ENCODE measurements around the gene YWHAQ. TPM values are rescaled to one million over a fixed set of nuclear protein-coding genes. Genes with fewer than 3 reads are reported as not detected.

The YWHAQ gene
- total RNA-seq, 1 donor from 2014 or later: 175 TPM

DNA sequence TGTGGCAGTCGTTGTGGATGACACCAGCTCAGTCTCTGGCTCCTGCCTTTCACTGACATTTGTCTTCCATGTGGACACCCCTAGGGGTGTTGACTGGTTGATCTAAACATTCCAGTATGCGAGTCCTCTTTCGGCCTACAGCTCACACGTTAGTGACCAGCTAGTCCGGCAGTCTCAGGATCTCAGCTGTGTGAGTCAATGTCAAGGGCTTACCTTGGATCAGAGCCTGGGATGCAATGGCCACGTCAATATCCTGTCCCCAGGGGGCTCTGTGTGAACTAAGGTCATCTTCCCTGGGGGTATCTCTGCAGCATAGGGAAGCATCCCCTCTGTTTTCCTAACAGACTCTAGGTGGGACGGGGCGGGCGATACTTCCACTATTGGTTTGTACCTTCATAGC is 35.1 kb upstream of the YWHAQ start:
- Histone ChIP-seq H3K4me3 (no peak overlapping the region), H3K4me1 (no peaks in the 10 kb centered on the region), H3K9me3 (no peaks in the 10 kb centered on the region), H3K27ac (no peak overlapping the region), H3K36me3 (no peaks in the 10 kb centered on the region), H3K27me3 (ENCODE audit: low read depth) (no peaks in the 10 kb centered on the region)
- no peak for DNase-seq
- TF ChIP-seq, protein P1, sequence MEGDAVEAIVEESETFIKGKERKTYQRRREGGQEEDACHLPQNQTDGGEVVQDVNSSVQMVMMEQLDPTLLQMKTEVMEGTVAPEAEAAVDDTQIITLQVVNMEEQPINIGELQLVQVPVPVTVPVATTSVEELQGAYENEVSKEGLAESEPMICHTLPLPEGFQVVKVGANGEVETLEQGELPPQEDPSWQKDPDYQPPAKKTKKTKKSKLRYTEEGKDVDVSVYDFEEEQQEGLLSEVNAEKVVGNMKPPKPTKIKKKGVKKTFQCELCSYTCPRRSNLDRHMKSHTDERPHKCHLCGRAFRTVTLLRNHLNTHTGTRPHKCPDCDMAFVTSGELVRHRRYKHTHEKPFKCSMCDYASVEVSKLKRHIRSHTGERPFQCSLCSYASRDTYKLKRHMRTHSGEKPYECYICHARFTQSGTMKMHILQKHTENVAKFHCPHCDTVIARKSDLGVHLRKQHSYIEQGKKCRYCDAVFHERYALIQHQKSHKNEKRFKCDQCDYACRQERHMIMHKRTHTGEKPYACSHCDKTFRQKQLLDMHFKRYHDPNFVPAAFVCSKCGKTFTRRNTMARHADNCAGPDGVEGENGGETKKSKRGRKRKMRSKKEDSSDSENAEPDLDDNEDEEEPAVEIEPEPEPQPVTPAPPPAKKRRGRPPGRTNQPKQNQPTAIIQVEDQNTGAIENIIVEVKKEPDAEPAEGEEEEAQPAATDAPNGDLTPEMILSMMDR (IDR thresholded peaks at IDR 0.05): no peak
- no peak for ATAC-seq
- intact Hi-C loops (cut with DNase I): no loop called here

DNA sequence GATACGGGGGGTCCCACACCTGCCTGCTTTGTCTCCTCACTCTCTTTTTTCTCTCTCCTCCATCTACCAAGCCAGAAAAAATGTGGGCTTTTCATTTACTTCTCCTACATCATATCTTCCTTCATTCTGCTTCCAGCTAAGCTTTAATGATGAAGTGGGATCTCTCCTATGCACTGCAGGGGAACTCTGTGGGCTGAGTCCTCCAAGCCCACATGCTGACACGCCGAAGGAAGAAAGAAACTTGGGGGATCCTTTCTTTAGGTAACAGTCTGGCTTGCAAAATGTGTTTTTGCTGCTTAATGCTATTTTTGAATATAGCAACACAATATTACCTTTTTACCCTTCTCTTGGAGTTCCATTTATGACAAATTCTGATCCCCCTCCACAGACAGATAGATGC is 33.6 kb upstream of the YWHAQ start:
- Histone ChIP-seq H3K36me3 (no peaks in the 10 kb centered on the region), H3K4me3 (no peak overlapping the region), H3K9me3 (no peaks in the 10 kb centered on the region), H3K27me3 (ENCODE audit: low read depth) (no peaks in the 10 kb centered on the region), H3K4me1 (no peaks in the 10 kb centered on the region), H3K27ac (no peak overlapping the region)
- ATAC-seq: no peak
- intact Hi-C loops (cut with DNase I): no loop called here
- TF ChIP-seq, protein P1 (IDR thresholded peaks at IDR 0.05): no peak
- no peak for DNase-seq

DNA sequence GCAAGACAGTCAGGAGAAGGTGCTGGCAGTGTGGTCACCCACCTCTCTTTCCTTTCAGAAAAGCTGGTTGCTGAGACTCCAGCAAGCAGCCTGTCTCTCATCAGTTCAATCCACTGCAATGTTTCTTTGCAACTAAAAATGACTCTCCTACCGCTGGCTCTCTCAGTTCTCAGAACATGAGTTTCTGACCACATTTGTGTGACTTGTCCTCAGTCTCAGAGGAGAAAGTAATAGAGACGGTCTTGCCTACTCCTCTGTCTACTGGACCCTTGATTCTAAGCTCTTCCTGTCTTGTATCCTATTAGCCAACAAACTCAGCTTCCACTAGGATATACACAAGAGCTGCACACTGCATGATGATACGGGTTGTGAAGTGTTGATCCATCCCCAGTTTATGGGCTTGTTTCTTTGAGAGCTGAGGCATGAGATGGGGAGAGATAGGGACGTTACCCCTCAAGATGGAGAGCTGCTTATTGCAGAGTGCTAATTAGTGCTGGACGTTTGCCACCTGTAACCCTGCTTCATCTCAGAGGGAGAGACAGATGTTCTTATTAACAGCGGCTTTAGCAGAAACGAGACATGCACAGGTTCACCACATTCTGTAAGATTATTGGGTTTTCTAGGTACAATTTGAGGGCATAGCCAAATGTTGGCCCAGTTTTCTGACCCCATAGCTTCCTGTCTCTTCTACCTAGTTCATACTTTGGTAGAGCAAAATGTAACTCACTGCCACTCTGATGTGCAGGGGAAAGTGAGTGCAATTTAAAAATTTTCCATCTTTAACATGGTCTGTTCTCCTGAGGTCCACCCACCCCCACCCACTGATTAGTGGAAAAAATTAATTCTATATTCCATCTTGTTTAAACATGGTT is 32.4 kb upstream of the YWHAQ start:
- no peak overlapping the region for H3K4me3 ChIP-seq
- H3K36me3 ChIP-seq: no peaks in the 10 kb centered on the region
- H3K4me1 ChIP-seq: no peaks in the 10 kb centered on the region
- no peaks in the 10 kb centered on the region for H3K27me3 ChIP-seq (ENCODE audit: low read depth)
- no peak overlapping the region for H3K27ac ChIP-seq
- H3K9me3 ChIP-seq: no peaks in the 10 kb centered on the region
- DNase-seq: no peak
- no peak for ATAC-seq
- intact Hi-C loops (cut with DNase I): no loop called here
- TF ChIP-seq, protein P1 (IDR thresholded peaks at IDR 0.05): no peak

DNA sequence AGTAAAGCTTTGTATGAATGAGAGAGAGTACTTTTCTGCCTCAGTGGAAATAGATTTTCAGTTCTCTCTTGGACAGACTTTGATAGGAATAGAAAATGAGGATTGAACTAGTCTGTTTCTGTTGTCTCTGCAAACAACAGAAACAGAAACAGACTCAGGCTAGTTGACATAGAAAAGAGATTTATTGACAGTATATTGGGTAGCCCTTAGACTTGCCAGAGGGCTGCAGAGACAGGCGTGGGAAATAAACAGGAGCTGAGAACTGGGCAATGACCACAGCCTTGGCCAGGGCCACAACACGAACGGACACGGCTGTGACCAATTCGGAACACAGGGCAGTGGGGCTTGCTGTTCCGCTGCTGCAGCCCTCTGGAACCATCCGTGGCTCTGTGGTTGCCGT is 30.5 kb upstream of the YWHAQ start:
- TF ChIP-seq, protein P1 (IDR thresholded peaks at IDR 0.05): no peak
- Histone ChIP-seq H3K9me3 (no peaks in the 10 kb centered on the region), H3K36me3 (no peaks in the 10 kb centered on the region), H3K27me3 (ENCODE audit: low read depth) (no peaks in the 10 kb centered on the region), H3K4me3 (no peak overlapping the region), H3K27ac (no peak overlapping the region), H3K4me1 (no peaks in the 10 kb centered on the region)
- ATAC-seq (no peak), DNase-seq (no peak)
- intact Hi-C loops (cut with DNase I): no loop called here

DNA sequence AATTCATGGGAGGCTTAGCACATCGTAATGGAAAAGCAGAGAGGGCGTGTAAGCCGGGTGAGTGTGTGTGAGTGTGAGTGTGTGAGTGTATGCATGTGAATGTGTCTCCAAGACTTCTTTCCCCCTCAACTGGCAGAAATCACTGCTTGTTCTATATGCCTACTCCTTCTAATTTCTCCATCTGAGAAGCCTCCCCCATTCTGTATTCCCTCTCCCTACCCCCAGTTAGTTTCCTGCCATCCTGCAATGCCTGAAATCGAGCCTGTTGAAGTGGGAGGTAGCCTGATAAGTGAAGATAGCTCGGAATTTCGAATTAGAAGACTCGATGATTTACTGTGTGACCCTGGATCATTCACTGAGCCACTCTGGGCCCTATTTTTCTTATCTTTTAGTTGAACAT is 30.0 kb upstream of the YWHAQ start:
- no peak for DNase-seq
- intact Hi-C loops (cut with DNase I): no loop called here
- Histone ChIP-seq H3K9me3 (no peaks in the 10 kb centered on the region), H3K36me3 (no peaks in the 10 kb centered on the region), H3K4me3 (no peak overlapping the region), H3K27me3 (ENCODE audit: low read depth) (no peaks in the 10 kb centered on the region), H3K4me1 (no peaks in the 10 kb centered on the region), H3K27ac (no peak overlapping the region)
- TF ChIP-seq, protein P1 (IDR thresholded peaks at IDR 0.05): no peak
- ATAC-seq: no peak
